ENCODE results near the gene IDE. TPM values are rescaled to one million over a fixed set of nuclear protein-coding genes. Genes with fewer than 3 reads are reported as not detected.

The IDE gene
- total and polyA plus RNA-seq, 9 of the 15 experiments (the other 6 are each of a cell fraction or from before 2014, with no cell fraction given): 10.2 to 50.6 (median 33.2) TPM

DNA sequence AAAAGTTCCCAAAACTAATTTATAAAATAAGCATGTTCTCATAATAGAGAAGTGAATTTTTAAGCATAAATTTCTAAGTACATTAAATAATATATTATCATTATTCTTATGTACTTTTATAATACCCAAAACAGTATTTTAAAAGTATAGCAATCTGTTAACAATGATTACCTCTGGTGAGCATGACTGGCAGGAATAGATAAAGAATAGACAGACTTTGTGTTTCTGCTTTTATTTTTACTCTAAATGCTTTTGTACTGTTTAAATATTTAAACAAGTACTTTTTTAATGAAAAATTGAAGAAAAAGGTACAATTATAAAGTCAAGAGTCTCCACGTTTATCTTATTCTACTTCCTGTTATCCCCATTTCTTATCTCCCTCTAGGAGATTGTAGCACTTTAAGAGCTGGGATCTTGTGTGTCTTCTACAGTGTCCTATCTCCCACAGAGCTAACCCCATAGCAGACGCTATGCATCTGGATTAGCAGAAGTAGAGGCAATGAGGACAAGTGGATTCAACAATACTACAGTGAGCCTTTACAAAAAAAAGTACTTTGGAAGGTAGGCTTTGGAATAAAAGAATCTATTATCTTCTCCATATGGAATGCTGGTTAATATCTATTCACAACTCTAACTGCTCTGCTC is 42.9 kb downstream of the IDE start (continued):
- TF ChIP-seq PRPF4 (IDR thresholded peaks at IDR 0.05; ENCODE audit: insufficient read depth, low read depth, low read length, poor library complexity, severe bottlenecking): no peak
- TF ChIP-seq TAL1 (IDR thresholded peaks at IDR 0.05): peak; percentile 43; the same call in 1 of the 2 replicates
- TF ChIP-seq RNF2 (IDR thresholded peaks at IDR 0.05): no peak
- TF ChIP-seq, protein P1, sequence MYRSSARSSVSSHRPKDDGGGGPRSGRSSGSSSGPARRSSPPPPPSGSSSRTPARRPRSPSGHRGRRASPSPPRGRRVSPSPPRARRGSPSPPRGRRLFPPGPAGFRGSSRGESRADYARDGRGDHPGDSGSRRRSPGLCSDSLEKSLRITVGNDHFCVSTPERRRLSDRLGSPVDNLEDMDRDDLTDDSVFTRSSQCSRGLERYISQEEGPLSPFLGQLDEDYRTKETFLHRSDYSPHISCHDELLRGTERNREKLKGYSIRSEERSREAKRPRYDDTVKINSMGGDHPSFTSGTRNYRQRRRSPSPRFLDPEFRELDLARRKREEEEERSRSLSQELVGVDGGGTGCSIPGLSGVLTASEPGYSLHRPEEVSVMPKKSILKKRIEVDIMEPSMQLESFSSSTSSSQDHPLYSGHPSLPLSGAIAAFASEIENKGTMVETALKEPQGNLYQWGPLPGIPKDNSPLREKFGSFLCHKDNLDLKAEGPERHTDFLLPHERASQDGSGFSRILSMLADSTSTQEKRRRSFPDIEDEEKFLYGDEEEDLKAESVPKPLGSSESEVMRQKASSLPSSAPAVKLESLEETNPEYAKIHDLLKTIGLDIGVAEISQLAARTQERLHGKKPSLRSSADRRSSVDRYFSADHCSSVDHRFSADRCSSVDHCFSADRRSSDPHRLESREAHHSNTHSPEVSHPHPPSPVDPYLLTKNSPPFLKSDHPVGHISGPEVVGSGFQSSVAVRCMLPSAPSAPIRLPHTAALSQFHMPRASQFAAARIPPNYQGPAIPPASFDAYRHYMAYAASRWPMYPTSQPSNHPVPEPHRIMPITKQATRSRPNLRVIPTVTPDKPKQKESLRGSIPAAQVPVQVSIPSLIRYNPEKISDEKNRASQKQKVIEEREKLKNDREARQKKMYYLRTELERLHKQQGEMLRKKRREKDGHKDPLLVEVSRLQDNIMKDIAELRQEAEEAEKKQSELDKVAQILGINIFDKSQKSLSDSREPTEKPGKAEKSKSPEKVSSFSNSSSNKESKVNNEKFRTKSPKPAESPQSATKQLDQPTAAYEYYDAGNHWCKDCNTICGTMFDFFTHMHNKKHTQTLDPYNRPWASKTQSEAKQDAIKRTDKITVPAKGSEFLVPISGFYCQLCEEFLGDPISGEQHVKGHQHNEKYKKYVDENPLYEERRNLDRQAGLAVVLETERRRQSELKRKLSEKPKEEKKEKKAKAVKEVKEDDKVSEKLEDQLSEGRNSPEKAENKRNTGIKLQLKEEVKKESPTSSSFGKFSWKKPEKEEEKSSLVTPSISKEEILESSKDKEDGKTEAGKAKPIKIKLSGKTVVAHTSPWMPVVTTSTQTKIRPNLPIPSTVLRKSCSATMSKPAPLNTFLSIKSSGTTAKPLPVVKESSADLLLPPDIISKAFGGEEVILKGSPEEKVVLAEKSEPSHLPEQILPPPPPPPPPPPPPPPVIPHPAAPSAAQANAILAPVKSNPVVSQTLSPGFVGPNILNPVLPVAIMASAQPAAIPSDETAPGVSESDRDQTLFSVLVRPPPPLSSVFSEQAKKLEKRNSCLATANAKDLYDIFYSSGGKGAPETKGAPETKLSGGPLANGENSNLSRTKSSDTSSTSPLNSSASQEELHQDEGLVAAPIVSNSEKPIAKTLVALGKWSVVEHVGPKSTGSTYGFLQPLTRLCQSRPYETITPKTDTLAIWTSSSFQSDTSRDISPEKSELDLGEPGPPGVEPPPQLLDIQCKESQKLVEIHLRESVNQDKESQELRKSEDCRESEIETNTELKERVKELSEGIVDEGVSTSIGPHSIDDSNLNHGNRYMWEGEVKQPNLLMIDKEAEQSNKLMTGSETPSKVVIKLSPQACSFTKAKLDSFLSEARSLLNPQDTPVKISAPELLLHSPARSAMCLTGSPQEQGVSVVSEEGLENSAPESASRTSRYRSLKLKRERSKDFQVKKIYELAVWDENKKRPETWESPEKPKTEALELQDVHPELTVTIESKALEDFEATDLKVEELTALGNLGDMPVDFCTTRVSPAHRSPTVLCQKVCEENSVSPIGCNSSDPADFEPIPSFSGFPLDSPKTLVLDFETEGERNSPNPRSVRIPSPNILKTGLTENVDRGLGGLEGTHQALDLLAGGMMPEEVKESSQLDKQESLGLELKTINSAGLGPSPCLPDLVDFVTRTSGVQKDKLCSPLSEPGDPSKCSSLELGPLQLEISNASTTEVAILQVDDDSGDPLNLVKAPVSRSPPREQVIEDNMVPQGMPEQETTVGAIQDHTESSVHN (IDR thresholded peaks at IDR 0.05; ENCODE audit: borderline replicate concordance in 1 of 2, low read depth in 1 of 2): no peak
- no peak for TF ChIP-seq U2AF2 (optimal IDR thresholded peaks at IDR 0.05; ENCODE audit: low read depth, low read length)
- TF ChIP-seq, protein P2, sequence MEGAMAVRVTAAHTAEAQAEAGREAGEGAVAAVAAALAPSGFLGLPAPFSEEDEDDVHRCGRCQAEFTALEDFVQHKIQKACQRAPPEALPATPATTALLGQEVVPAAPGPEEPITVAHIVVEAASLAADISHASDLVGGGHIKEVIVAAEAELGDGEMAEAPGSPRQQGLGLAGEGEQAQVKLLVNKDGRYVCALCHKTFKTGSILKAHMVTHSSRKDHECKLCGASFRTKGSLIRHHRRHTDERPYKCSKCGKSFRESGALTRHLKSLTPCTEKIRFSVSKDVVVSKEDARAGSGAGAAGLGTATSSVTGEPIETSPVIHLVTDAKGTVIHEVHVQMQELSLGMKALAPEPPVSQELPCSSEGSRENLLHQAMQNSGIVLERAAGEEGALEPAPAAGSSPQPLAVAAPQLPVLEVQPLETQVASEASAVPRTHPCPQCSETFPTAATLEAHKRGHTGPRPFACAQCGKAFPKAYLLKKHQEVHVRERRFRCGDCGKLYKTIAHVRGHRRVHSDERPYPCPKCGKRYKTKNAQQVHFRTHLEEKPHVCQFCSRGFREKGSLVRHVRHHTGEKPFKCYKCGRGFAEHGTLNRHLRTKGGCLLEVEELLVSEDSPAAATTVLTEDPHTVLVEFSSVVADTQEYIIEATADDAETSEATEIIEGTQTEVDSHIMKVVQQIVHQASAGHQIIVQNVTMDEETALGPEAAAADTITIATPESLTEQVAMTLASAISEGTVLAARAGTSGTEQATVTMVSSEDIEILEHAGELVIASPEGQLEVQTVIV (CRISPR knock-in tag; IDR thresholded peaks at IDR 0.05; ENCODE audit: borderline replicate concordance): no peak
- TF ChIP-seq SMAD4 (CRISPR knock-in tag; conservative IDR thresholded peaks at IDR 0.05): no peak
- TF ChIP-seq BHLHE40 (IDR thresholded peaks at IDR 0.05; ENCODE audit: low read length): no peak
- no peak for TF ChIP-seq RAD21 (CRISPR knock-in tag; conservative IDR thresholded peaks at IDR 0.05 in 1 of 2, IDR thresholded peaks at IDR 0.05 in 1 of 2)
- TF ChIP-seq TFAP4 (CRISPR knock-in tag; IDR thresholded peaks at IDR 0.05; ENCODE audit: borderline replicate concordance): no peak
- no peak for TF ChIP-seq CAMTA2 (CRISPR knock-in tag; conservative IDR thresholded peaks at IDR 0.05)
- TF ChIP-seq ZNF12 (CRISPR knock-in tag; IDR thresholded peaks at IDR 0.05): no peak
- TF ChIP-seq ZBTB2 (IDR thresholded peaks at IDR 0.05): no peak
- no peak for TF ChIP-seq SIX5 (IDR thresholded peaks at IDR 0.05; ENCODE audit: borderline replicate concordance in 1 of 2, insufficient read depth in 1 of 2, low read depth in 1 of 2, low read length in 2 of 2)

Measured in K562 (cell line).